ENCODE measurements around the gene DRG2. TPM values are rescaled to one million over a fixed set of nuclear protein-coding genes. Genes with fewer than 3 reads are reported as not detected.

Gene DRG2
- total and polyA plus RNA-seq, 7 donors = 25.0 to 37.3 (median 33.2) TPM

- Histone ChIP-seq H3K27ac (no peak overlapping the region), H3K36me3 (no peaks in the 10 kb centered on the region), H3K9me3 (no peaks in the 10 kb centered on the region), H3K4me3 (no peak overlapping the region), H3K4me1 (no peaks in the 10 kb centered on the region), H3K27me3 (no peaks in the 10 kb centered on the region)
- intact Hi-C loops (cut with DNase I) = no loop called here
- no peak for DNase-seq
- 21 to 62% methylated on average over 4 of the region's 4 CpGs for WGBS, 2 donors
- TF ChIP-seq CTCF (IDR thresholded peaks at IDR 0.05) = no peak
- no peak for TF ChIP-seq EP300 (IDR thresholded peaks at IDR 0.05)
- TF ChIP-seq POLR2AphosphoS5 (IDR thresholded peaks at IDR 0.05) = no peak
- TF ChIP-seq POLR2A (IDR thresholded peaks at IDR 0.05) = no peak
These were observed 41.3 kb downstream of the DRG2 start for GRCh38 chr17:18129041-18129502.

- Histone ChIP-seq H3K27ac (no peak overlapping the region), H3K4me1 (no peaks in the 10 kb centered on the region), H3K9me3 (no peaks in the 10 kb centered on the region), H3K36me3 (no peaks in the 10 kb centered on the region), H3K27me3 (no peaks in the 10 kb centered on the region), H3K4me3 (no peak overlapping the region)
- DNase-seq = no peak
- 91 to 96% methylated on average over 5 of the region's 5 CpGs for WGBS, 2 donors
- intact Hi-C loops (cut with DNase I) = no loop called here
- no peak for TF ChIP-seq POLR2AphosphoS5 (IDR thresholded peaks at IDR 0.05)
- TF ChIP-seq EP300 (IDR thresholded peaks at IDR 0.05) = no peak
- no peak for TF ChIP-seq POLR2A (IDR thresholded peaks at IDR 0.05)
- no peak for TF ChIP-seq CTCF (IDR thresholded peaks at IDR 0.05)
These were observed 45.0 kb downstream of the DRG2 start for GRCh38 chr17:18132711-18133110.

GRCh38 chr17:18136357-18136756, 48.6 kb downstream of the DRG2 start:
- H3K27me3 ChIP-seq = no peaks in the 10 kb centered on the region

GRCh38 chr17:18138065-18138749, 50.5 kb downstream of the DRG2 start:
- TF ChIP-seq EP300 (IDR thresholded peaks at IDR 0.05) = no peak
- no peak for TF ChIP-seq CTCF (IDR thresholded peaks at IDR 0.05)
- no peak for TF ChIP-seq POLR2A (IDR thresholded peaks at IDR 0.05)
- no peak for TF ChIP-seq POLR2AphosphoS5 (IDR thresholded peaks at IDR 0.05)
- Histone ChIP-seq H3K4me3 (no peak overlapping the region), H3K27me3 (peaks cover 0 to 17% (median 0%) of the 10 kb centered on the region in 3 donors), H3K36me3 (no peaks in the 10 kb centered on the region), H3K27ac (no peak overlapping the region), H3K9me3 (no peaks in the 10 kb centered on the region), H3K4me1 (peaks cover 0 to 7% (median 2%) of the 10 kb centered on the region in 4 donors)
- intact Hi-C loops (cut with DNase I) = no loop called here
- DNase-seq = no peak
- WGBS, 2 donors = 88 to 89% methylated on average over 8 of the region's 8 CpGs

More at GRCh38 chr17:18136357-18136756, 48.6 kb downstream of the DRG2 start:
- DNase-seq = no peak
- no peak for TF ChIP-seq POLR2AphosphoS5 (IDR thresholded peaks at IDR 0.05)
- no peak for TF ChIP-seq EP300 (IDR thresholded peaks at IDR 0.05)
- TF ChIP-seq CTCF (IDR thresholded peaks at IDR 0.05) = no peak
- no peak for TF ChIP-seq POLR2A (IDR thresholded peaks at IDR 0.05)
- WGBS, 2 donors = 71 to 81% methylated on average over 19 of the region's 19 CpGs
- Histone ChIP-seq H3K4me1 (peaks cover 0 to 6% (median 2%) of the 10 kb centered on the region in 4 donors), H3K36me3 (no peaks in the 10 kb centered on the region), H3K9me3 (no peaks in the 10 kb centered on the region), H3K4me3 (no peak overlapping the region), H3K27ac (no peak overlapping the region)
- intact Hi-C loops (cut with DNase I) = no loop called here
